ENCODE data around the gene SCN9A.

Gene SCN9A

DNA sequence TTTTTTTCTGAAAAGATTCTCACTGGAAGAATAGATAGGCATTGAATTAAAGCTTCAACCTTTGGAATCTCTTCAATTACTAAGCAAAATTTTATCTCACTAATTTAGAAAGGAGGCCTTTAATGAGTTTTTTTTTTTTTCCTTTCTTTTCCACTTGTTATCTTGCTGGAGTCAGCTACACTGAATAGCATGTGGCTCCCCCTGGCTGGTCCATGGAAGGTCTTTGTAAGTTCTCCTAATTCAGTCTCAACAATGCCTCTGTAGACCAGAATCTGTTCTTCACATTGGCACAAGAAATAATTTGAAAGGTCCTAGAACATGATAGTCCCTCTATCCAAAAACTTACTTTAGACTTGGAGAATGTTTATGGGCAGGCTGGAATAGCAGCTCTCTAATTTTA lies 223.7 kb downstream of the SCN9A start:
- no peak for DNase-seq (ENCODE audit: low read depth, low spot score)
- TF ChIP-seq, protein P1, sequence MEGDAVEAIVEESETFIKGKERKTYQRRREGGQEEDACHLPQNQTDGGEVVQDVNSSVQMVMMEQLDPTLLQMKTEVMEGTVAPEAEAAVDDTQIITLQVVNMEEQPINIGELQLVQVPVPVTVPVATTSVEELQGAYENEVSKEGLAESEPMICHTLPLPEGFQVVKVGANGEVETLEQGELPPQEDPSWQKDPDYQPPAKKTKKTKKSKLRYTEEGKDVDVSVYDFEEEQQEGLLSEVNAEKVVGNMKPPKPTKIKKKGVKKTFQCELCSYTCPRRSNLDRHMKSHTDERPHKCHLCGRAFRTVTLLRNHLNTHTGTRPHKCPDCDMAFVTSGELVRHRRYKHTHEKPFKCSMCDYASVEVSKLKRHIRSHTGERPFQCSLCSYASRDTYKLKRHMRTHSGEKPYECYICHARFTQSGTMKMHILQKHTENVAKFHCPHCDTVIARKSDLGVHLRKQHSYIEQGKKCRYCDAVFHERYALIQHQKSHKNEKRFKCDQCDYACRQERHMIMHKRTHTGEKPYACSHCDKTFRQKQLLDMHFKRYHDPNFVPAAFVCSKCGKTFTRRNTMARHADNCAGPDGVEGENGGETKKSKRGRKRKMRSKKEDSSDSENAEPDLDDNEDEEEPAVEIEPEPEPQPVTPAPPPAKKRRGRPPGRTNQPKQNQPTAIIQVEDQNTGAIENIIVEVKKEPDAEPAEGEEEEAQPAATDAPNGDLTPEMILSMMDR (IDR thresholded peaks at IDR 0.05; ENCODE audit: low read depth, low read length), result no peak
- H3K4me3 ChIP-seq (ENCODE audit: low read depth, low read length), result no peak overlapping the region
- in situ Hi-C loops (cut with HindIII; ENCODE audit: low sequenced_read_pairs), result no loop called here

DNA sequence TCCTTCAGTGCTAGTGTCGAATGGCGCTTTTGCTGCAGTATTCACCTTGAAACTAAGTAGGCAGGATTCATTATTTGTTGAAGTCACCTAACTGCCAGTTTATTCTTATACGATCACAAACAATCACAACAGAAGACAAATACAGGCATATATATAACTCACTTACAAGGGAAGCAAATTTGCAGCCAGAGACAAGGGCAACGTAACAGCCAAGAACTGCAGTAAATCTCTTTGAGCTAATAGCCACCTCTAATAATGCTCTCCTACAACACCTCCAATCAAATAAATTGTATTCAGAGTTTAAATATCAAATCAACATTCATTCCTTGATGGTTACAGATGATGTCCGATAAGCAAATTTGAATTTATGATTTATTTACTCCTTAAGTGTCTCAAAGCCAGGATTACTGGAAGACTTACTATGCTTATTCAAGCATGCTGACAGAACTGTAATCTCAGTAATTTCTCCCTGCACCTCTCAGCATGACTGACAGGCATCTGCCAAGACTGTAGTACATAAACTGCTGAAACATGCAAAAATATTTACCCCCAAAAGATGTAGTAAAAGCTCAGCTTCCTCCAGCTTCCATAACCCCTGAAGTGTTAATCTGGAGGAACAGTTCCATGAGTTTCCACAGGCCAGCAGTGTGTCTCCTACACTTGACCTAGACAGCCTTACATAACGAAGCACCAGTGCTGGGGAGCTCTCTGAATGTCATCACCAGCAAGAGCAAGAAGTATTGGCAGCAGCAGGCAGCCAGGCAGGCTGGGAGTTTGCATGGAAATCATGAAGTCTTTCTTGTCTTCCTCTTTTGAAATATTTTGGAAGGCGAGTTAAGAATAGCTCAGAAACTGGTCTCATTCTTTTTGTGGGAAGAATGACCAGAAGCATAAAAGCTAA lies 227.0 kb downstream of the SCN9A start:
- no peak for DNase-seq (ENCODE audit: low read depth, low spot score)
- in situ Hi-C loops (cut with HindIII; ENCODE audit: low sequenced_read_pairs), result no loop called here
- no peak overlapping the region for H3K4me3 ChIP-seq (ENCODE audit: low read depth, low read length)
- TF ChIP-seq, protein P1 (IDR thresholded peaks at IDR 0.05; ENCODE audit: low read depth, low read length), result no peak

DNA sequence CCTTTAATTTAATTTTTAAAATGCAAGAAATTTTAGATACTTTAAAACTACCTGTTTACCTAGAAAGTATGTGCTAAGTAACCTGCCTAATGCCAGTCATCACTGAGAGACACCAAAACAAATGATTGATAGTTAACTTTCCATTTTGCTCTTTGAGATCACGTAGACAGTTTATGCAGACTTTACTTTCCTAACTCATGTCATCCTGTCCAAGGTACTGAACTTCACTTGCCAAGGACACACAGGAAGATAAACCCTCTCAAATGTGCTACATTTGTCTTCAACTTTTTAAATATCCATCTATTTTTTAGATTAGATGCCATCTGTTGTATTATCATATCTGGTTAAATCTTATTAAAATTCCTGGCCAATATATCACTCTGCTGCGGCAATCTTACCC lies 227.9 kb downstream of the SCN9A start:
- no peak overlapping the region for H3K4me3 ChIP-seq (ENCODE audit: low read depth, low read length)
- TF ChIP-seq, protein P1 (IDR thresholded peaks at IDR 0.05; ENCODE audit: low read depth, low read length), result no peak
- in situ Hi-C loops (cut with HindIII; ENCODE audit: low sequenced_read_pairs), result no loop called here
- no peak for DNase-seq (ENCODE audit: low read depth, low spot score)
